Fibroblast of lung (primary cell): Measurements from ENCODE around the gene TMCC2. TPM values are rescaled to one million over a fixed set of nuclear protein-coding genes. Genes with fewer than 3 reads are reported as not detected.

Experiments
- DNase-seq, 2 donors: peaks; one replicate each; pipeline versions ENCODE4 v3.0.0 to v3.0.0-alpha.2; 2010; ENCODE audit warnings: low read depth in 2 of 2
- H2AFZ ChIP-seq: 2 replicates; pipeline ENCODE4 v1.5.1; 2012; ENCODE audit warnings: low read length, control low read depth, inconsistent platforms
- H3K27ac ChIP-seq: 2 replicates; pipeline ENCODE4 v1.5.1; 2011; ENCODE audit warnings: low read length, control low read depth; ENCODE audit not compliant: insufficient read depth
- H3K27me3 ChIP-seq: 2 replicates; pipeline ENCODE4 v1.5.1; 2011; ENCODE audit warnings: mild to moderate bottlenecking, low read length; ENCODE audit not compliant: control insufficient read depth, insufficient read depth
- H3K36me3 ChIP-seq: 2 replicates; pipeline ENCODE4 v1.5.1; 2011; ENCODE audit warnings: low read length; ENCODE audit not compliant: control insufficient read depth, insufficient read depth
- H3K4me1 ChIP-seq: 2 replicates; pipeline ENCODE4 v1.5.1; 2011; ENCODE audit warnings: low read length; ENCODE audit not compliant: control insufficient read depth, insufficient read depth; ENCODE audit errors: extremely low read depth
- H3K4me2 ChIP-seq: 2 replicates; pipeline ENCODE4 v1.5.1; 2011; ENCODE audit warnings: low read length, control low read depth; ENCODE audit not compliant: insufficient read depth; ENCODE audit errors: extremely low read depth
- H3K4me3 ChIP-seq, 4 experiments: fragments of 200-600 bp in 1 of 4; sonication (generic) in 1 of 4; replicated peaks in 1 of 4; 2 replicates each; pipeline ENCODE4 v1.5.1; 2011 to 2016; ENCODE audit warnings: low read length in 4 of 4, low read depth in 3 of 4, mild to moderate bottlenecking in 3 of 4, control low read depth in 2 of 4, inconsistent platforms in 1 of 4, mixed read lengths in 1 of 4; ENCODE audit not compliant: insufficient read depth in 1 of 4; ENCODE audit errors: control extremely low read depth in 1 of 4
- H3K79me2 ChIP-seq: 2 replicates; pipeline ENCODE4 v1.5.1; 2012; ENCODE audit warnings: mild to moderate bottlenecking, low read length, inconsistent platforms; ENCODE audit not compliant: control insufficient read depth, insufficient read depth
- H3K9ac ChIP-seq: 2 replicates; pipeline ENCODE4 v1.5.1; 2011; ENCODE audit warnings: mild to moderate bottlenecking, low read length, control low read depth; ENCODE audit not compliant: insufficient read depth
- H3K9me3 ChIP-seq: 2 replicates; pipeline ENCODE4 v1.5.1; 2012; ENCODE audit warnings: low read depth, low read length; ENCODE audit not compliant: control insufficient read depth, insufficient read depth
- H4K20me1 ChIP-seq: 2 replicates; pipeline ENCODE4 v1.5.1; 2011; ENCODE audit warnings: low read length; ENCODE audit not compliant: control insufficient read depth, insufficient read depth; ENCODE audit errors: extremely low read depth
- CTCF ChIP-seq, 2 donors: IDR thresholded peaks in 1 of 2; conservative IDR thresholded peaks in 1 of 2; 1 replicate in 1 of 2; 2 replicates in 1 of 2; pipeline ENCODE4 v1.5.1; 2011 to 2012; ENCODE audit warnings: low read length in 2 of 2, control low read depth in 1 of 2, inconsistent platforms in 1 of 2, low read depth in 1 of 2, mild to moderate bottlenecking in 1 of 2
- EZH2 ChIP-seq: IDR thresholded peaks from 2 replicates; pipeline ENCODE4 v1.5.1; 2012; ENCODE audit warnings: low read length, control low read depth, mild to moderate bottlenecking; ENCODE audit errors: missing control alignments
- polyA plus RNA-seq, 2 donors: library from polyadenylated mRNA; depleted of rRNA in 1 of 2; stranded (reverse) in 1 of 2; unstranded in 1 of 2; fragments of >200 nt; gene quantifications; 2 replicates each; pipeline ENCODE4 v1.2.1, GENCODE V29; 2011 to 2012; ENCODE audit warnings: missing spikeins in 1 of 2
- total RNA-seq: library from RNA; depleted of rRNA; stranded (reverse); fragments of >200 nt; gene quantifications from 2 replicates; pipeline ENCODE4 v1.2.1, GENCODE V29; 2014

TMCC2 gene
- total and polyA plus RNA-seq, 2 donors (not counting 1 experiment from before 2014, with no cell fraction given): 2.3 to 6.9 TPM

- H3K36me3 ChIP-seq: no peaks in the 10 kb centered on the region
- no peak overlapping the region for H3K27ac ChIP-seq
- no peak overlapping the region for H2AFZ ChIP-seq
- H3K4me1 ChIP-seq: peaks cover 38% of the 10 kb centered on the region
- DNase-seq: peak; percentile 57 to 86
- H3K27me3 ChIP-seq: no peaks in the 10 kb centered on the region
- H4K20me1 ChIP-seq: no peaks in the 10 kb centered on the region
- H3K79me2 ChIP-seq: no peaks in the 10 kb centered on the region
- no peak overlapping the region for H3K4me3 ChIP-seq
- no peak for TF ChIP-seq CTCF (conservative IDR thresholded peaks at IDR 0.05 in 1 of 2, IDR thresholded peaks at IDR 0.05 in 1 of 2; ENCODE audit: low read depth in 1 of 2, low read length in 2 of 2)
- no peak for TF ChIP-seq EZH2
- no peak overlapping the region for H3K9ac ChIP-seq
- no peaks in the 10 kb centered on the region for H3K9me3 ChIP-seq
- no peak overlapping the region for H3K4me2 ChIP-seq
These were observed 58.7 kb downstream of the TMCC2 start for GRCh38 chr1:205286335-205286950.

GRCh38 chr1:205287076-205287475, 59.3 kb downstream of the TMCC2 start:
- H3K4me1 ChIP-seq: peaks cover 38% of the 10 kb centered on the region
- DNase-seq: peak in 1 of 2 donors; percentile 42

More at GRCh38 chr1:205287076-205287475, 59.3 kb downstream of the TMCC2 start:
- H3K4me2 ChIP-seq: no peak overlapping the region
- no peak overlapping the region for H3K9ac ChIP-seq
- TF ChIP-seq EZH2 (no peak), CTCF (conservative IDR thresholded peaks at IDR 0.05 in 1 of 2, IDR thresholded peaks at IDR 0.05 in 1 of 2; ENCODE audit: low read depth in 1 of 2, low read length in 2 of 2) (no peak)
- H2AFZ ChIP-seq: no peak overlapping the region
- H3K9me3 ChIP-seq: no peaks in the 10 kb centered on the region
- no peaks in the 10 kb centered on the region for H3K27me3 ChIP-seq
- no peaks in the 10 kb centered on the region for H4K20me1 ChIP-seq
- no peak overlapping the region for H3K27ac ChIP-seq
- no peaks in the 10 kb centered on the region for H3K79me2 ChIP-seq
- no peak overlapping the region for H3K4me3 ChIP-seq
- no peaks in the 10 kb centered on the region for H3K36me3 ChIP-seq
